Myometrial cell (primary cell): ENCODE measurements around the gene ZNF879. TPM values are rescaled to one million over a fixed set of nuclear protein-coding genes. Genes with fewer than 3 reads are reported as not detected.

Experiments
- total RNA-seq: library from RNA; depleted of rRNA; stranded (reverse); fragments of >200 nt; gene quantifications from 2 replicates; pipeline ENCODE4 v1.2.3, GENCODE V29; 2015

The ZNF879 gene
- total RNA-seq = 1.9 and 2.9 TPM in 2 replicates

GRCh38 chr5:179023528-179024189 is at the start of gene ZNF879:
Gene ZNF879, plus strand, starts transcription at chr5:179023804. Its CDS starts 1,201 bp downstream, at chr5:179025005.

GRCh38 chr5:178994580-178995340 is 28.8 kb upstream of the ZNF879 start, which contains the start of gene GRM6:
Gene GRM6, minus strand, starts transcription at chr5:178995320. Its CDS starts 376 bp downstream, at chr5:178994944.

GRCh38 chr5:179060116-179061008 is 36.8 kb downstream of the ZNF879 start, which contains the start of gene ZNF354C:
Gene ZNF354C, plus strand, starts transcription at chr5:179060373. Its CDS starts 1,696 bp downstream, at chr5:179062069.

Other genes starting within 250 kb of the ZNF879 start
- 3.0 and 5.8 TPM in 2 replicates for gene ZNF354B, start 163.9 kb upstream of the ZNF879 start, total RNA-seq
- gene ZFP2, start 127.9 kb upstream of the ZNF879 start, total RNA-seq = 0.18 and 0.58 TPM in 2 replicates
- gene ZNF454, start 82.6 kb upstream of the ZNF879 start, total RNA-seq = 0.53 and 8.1 TPM in 2 replicates
- gene GRM6, start 28.5 kb upstream of the ZNF879 start, total RNA-seq = not detected in 2 replicates
- 2.9 and 4.1 TPM in 2 replicates for gene ZNF354C, start 36.6 kb downstream of the ZNF879 start, total RNA-seq